ENCODE data around the gene LSM3. TPM values are rescaled to one million over a fixed set of nuclear protein-coding genes. Genes with fewer than 3 reads are reported as not detected.
A peak's percentile ranks its signal among the peaks of the same experiment; 100 is the strongest.

The LSM3 gene
- total and polyA plus RNA-seq, 5 donors = 13.5 to 17.8 (median 16.1) TPM

DNA sequence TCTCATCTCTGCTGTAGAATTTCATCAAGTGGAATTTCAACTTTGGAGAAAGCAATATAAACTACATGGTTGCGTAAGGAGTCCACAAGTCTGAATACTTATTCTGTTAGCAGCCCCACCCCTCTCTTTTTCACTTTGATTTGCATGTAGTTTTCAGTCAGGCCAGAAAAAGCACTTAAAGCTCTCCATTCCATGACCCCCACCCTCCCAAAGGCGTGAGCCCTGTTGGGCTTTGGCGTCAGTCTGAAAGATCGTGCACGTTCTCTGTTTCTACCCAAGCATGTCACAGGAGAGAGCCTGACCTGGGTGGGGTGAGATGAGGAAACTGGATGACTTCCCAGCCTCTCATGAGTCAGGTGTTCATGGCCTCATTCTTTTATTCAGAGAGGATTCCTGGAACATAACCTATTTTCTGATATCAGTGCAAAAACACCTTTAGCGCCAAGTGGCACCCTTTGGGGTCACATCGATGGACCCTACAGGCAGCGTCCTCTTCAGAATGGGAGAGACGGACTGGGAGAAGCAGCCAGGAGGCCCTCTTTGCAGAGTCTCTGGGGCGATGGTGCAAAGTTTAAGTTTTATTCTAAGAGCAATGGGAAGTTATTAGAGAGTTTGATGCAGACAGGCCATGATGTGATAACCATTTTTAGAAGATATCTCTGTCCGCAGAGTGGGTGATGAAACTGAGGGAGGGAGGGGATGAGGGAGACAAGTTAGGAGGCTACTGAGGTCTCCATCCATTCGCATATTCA, 55.8 kb downstream of the LSM3 start:
- WGBS = 57% methylated on average over 12 of the region's 12 CpGs
- intact Hi-C loops (cut with DNase I) = no loop called here
- H3K4me3 ChIP-seq (ENCODE audit: low read length) = no peak overlapping the region
- no peaks in the 10 kb centered on the region for H3K27me3 ChIP-seq (ENCODE audit: control insufficient read depth, insufficient read depth)
- H3K27ac ChIP-seq (ENCODE audit: low read length) = peak overlapping the region; percentile 98
- ATAC-seq = peak; percentile 57 to 84
- peaks cover 3% of the 10 kb centered on the region for H3K4me1 ChIP-seq (ENCODE audit: control insufficient read depth, insufficient read depth, low read length)
- DNase-seq = peak; percentile 64 to 74 (median 73)
- no peaks in the 10 kb centered on the region for H3K9me3 ChIP-seq (ENCODE audit: control insufficient read depth, low read length)

GRCh38 chr3:14235003-14235911, 56.6 kb downstream of the LSM3 start:
- DNase-seq = no peak

DNA sequence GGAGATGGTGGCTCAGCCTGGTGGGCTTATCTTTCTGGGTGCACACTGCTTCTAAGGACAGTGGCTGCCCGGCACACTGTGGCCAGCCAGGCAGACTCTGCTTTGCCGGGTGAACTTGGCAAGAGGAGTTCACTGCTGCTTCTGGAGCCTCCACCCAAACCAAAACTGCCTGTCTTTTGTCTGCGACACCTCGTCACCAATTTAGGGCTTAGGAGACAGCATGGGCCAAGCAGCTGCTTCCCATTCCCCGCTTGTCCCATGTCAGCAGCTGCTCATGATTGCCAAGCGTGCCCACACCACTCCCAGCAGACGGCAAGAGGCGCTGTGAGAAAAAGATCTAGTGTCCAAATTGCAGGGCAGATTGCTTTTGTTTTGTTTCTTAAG, 57.3 kb downstream of the LSM3 start:
- 41% methylated on average over 8 of the region's 8 CpGs for WGBS
- Histone ChIP-seq H3K27ac (ENCODE audit: low read length) (peak overlapping the region; percentile 98), H3K9me3 (ENCODE audit: control insufficient read depth, low read length) (no peaks in the 10 kb centered on the region), H3K4me3 (ENCODE audit: low read length) (no peak overlapping the region), H3K27me3 (ENCODE audit: control insufficient read depth, insufficient read depth) (no peaks in the 10 kb centered on the region), H3K4me1 (ENCODE audit: control insufficient read depth, insufficient read depth, low read length) (peaks cover 3% of the 10 kb centered on the region)
- intact Hi-C loops (cut with DNase I) = no loop called here
- peak; percentile 29 to 66 for ATAC-seq
- peak; percentile 78 to 91 (median 88) for DNase-seq

More at GRCh38 chr3:14235003-14235911, 56.6 kb downstream of the LSM3 start:
- ATAC-seq = peak; percentile 4 to 17
- Histone ChIP-seq H3K27ac (ENCODE audit: low read length) (peak overlapping the region; percentile 98), H3K4me3 (ENCODE audit: low read length) (no peak overlapping the region), H3K27me3 (ENCODE audit: control insufficient read depth, insufficient read depth) (no peaks in the 10 kb centered on the region), H3K9me3 (ENCODE audit: control insufficient read depth, low read length) (no peaks in the 10 kb centered on the region), H3K4me1 (ENCODE audit: control insufficient read depth, insufficient read depth, low read length) (peaks cover 3% of the 10 kb centered on the region)
- intact Hi-C loops (cut with DNase I) = no loop called here
- WGBS = 40% methylated on average over 4 of the region's 4 CpGs

DNA sequence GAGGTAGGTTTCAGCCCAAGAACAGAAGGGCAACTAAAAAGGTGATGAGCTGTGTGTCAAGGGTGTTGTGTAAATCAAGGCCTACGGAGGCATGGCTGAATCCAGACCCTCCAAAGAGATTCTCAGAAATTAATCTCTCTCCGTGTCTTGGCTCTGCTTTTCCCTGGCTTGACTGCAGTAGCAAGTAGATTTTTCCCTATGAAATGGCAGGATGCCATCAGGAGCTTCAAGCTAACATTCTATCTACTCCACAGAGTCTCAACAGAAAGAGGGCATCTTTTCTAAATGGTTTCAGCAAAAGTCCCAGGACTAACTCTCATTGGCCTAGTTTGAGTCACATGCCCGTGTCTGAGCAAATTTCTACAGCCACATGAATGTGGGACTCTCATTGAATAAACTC, 58.3 kb downstream of the LSM3 start:
- no peaks in the 10 kb centered on the region for H3K9me3 ChIP-seq (ENCODE audit: control insufficient read depth, low read length)
- WGBS = 62% methylated on average over 3 of the region's 3 CpGs
- peaks cover 3% of the 10 kb centered on the region for H3K4me1 ChIP-seq (ENCODE audit: control insufficient read depth, insufficient read depth, low read length)
- no peak overlapping the region for H3K4me3 ChIP-seq (ENCODE audit: low read length)
- no peaks in the 10 kb centered on the region for H3K27me3 ChIP-seq (ENCODE audit: control insufficient read depth, insufficient read depth)
- DNase-seq = no peak
- intact Hi-C loops (cut with DNase I) = no loop called here
- H3K27ac ChIP-seq (ENCODE audit: low read length) = peak overlapping the region; percentile 56
- no peak for ATAC-seq

GRCh38 chr3:14237457-14237856, 58.8 kb downstream of the LSM3 start:
- no peak overlapping the region for H3K4me3 ChIP-seq (ENCODE audit: low read length)
- intact Hi-C loops (cut with DNase I) = no loop called here
- H3K9me3 ChIP-seq (ENCODE audit: control insufficient read depth, low read length) = no peaks in the 10 kb centered on the region
- ATAC-seq = peak in 1 of 2 donors; percentile 44
- WGBS = 56% methylated on average over 6 of the region's 6 CpGs
- peaks cover 3% of the 10 kb centered on the region for H3K4me1 ChIP-seq (ENCODE audit: control insufficient read depth, insufficient read depth, low read length)
- no peaks in the 10 kb centered on the region for H3K27me3 ChIP-seq (ENCODE audit: control insufficient read depth, insufficient read depth)
- H3K27ac ChIP-seq (ENCODE audit: low read length) = no peak overlapping the region
- peak; percentile 36 to 83 (median 74) for DNase-seq

- Histone ChIP-seq H3K9me3 (ENCODE audit: control insufficient read depth, low read length) (no peaks in the 10 kb centered on the region), H3K27me3 (ENCODE audit: control insufficient read depth, insufficient read depth) (no peaks in the 10 kb centered on the region), H3K4me1 (ENCODE audit: control insufficient read depth, insufficient read depth, low read length) (peaks cover 3% of the 10 kb centered on the region), H3K27ac (ENCODE audit: low read length) (no peak overlapping the region), H3K4me3 (ENCODE audit: low read length) (no peak overlapping the region)
- no peak for ATAC-seq
- no peak for DNase-seq
- WGBS = 95% methylated on average over 7 of the region's 7 CpGs
- intact Hi-C loops (cut with DNase I) = no loop called here
Measured at GRCh38 chr3:14238356-14238755, 59.7 kb downstream of the LSM3 start.

GRCh38 chr3:14238930-14239329, 60.3 kb downstream of the LSM3 start:
- no peak for ATAC-seq
- no peaks in the 10 kb centered on the region for H3K27me3 ChIP-seq (ENCODE audit: control insufficient read depth, insufficient read depth)

GRCh38 chr3:14239940-14240339, 61.3 kb downstream of the LSM3 start:
- H3K4me3 ChIP-seq (ENCODE audit: low read length) = no peak overlapping the region
- peaks cover 3% of the 10 kb centered on the region for H3K4me1 ChIP-seq (ENCODE audit: control insufficient read depth, insufficient read depth, low read length)
- ATAC-seq = no peak
- H3K27ac ChIP-seq (ENCODE audit: low read length) = no peak overlapping the region
- no peaks in the 10 kb centered on the region for H3K27me3 ChIP-seq (ENCODE audit: control insufficient read depth, insufficient read depth)
- no peaks in the 10 kb centered on the region for H3K9me3 ChIP-seq (ENCODE audit: control insufficient read depth, low read length)
- intact Hi-C loops (cut with DNase I) = no loop called here
- DNase-seq = no peak

More at GRCh38 chr3:14238930-14239329, 60.3 kb downstream of the LSM3 start:
- intact Hi-C loops (cut with DNase I) = no loop called here
- no peaks in the 10 kb centered on the region for H3K9me3 ChIP-seq (ENCODE audit: control insufficient read depth, low read length)
- no peak overlapping the region for H3K4me3 ChIP-seq (ENCODE audit: low read length)
- DNase-seq = no peak
- H3K4me1 ChIP-seq (ENCODE audit: control insufficient read depth, insufficient read depth, low read length) = peaks cover 3% of the 10 kb centered on the region
- no peak overlapping the region for H3K27ac ChIP-seq (ENCODE audit: low read length)

DNA sequence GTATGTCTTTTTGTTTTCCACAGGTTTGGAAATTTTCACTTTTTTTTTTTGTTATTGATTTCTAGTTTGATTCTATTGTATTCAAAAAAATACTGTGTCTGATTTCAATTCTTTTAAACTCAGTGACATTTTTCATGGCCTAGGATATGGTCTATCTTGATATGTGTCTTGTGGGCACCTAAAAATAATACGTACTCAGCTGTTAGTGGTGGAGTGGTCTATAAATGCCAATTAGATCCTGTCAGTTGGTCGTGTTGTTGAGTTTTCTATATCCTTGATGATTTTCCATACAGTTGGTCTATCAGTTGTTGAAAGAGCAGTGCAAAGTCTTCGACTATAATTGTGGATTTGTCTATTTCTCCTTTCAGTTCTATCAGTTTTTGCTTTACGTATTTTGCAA, 61.7 kb downstream of the LSM3 start:
- 85% methylated on average over 4 of the region's 4 CpGs for WGBS
- DNase-seq (no peak), ATAC-seq (no peak)
- Histone ChIP-seq H3K4me1 (ENCODE audit: control insufficient read depth, insufficient read depth, low read length) (no peaks in the 10 kb centered on the region), H3K9me3 (ENCODE audit: control insufficient read depth, low read length) (no peaks in the 10 kb centered on the region), H3K27ac (ENCODE audit: low read length) (no peak overlapping the region), H3K27me3 (ENCODE audit: control insufficient read depth, insufficient read depth) (no peaks in the 10 kb centered on the region), H3K4me3 (ENCODE audit: low read length) (no peak overlapping the region)
- intact Hi-C loops (cut with DNase I) = no loop called here

- Histone ChIP-seq H3K4me1 (ENCODE audit: control insufficient read depth, insufficient read depth, low read length) (no peaks in the 10 kb centered on the region), H3K27ac (ENCODE audit: low read length) (no peak overlapping the region), H3K27me3 (ENCODE audit: control insufficient read depth, insufficient read depth) (no peaks in the 10 kb centered on the region), H3K4me3 (ENCODE audit: low read length) (no peak overlapping the region), H3K9me3 (ENCODE audit: control insufficient read depth, low read length) (no peaks in the 10 kb centered on the region)
- intact Hi-C loops (cut with DNase I) = no loop called here
- DNase-seq (no peak), ATAC-seq (no peak)
- WGBS = 94% methylated on average over 3 of the region's 3 CpGs
Measured at GRCh38 chr3:14241716-14242115, 63.1 kb downstream of the LSM3 start.

Measured in right cardiac atrium (tissue), 5 donors.